ENCODE data around the gene G6PC3.

The G6PC3 gene

GRCh38 chr17:44123356-44124117 is 53.0 kb downstream of the G6PC3 start, which contains the start of gene HDAC5:
HDAC5 (minus strand) TSS chr17:44123641; CDS start chr17:44117515, 6,126 bp downstream.
- DNase-seq (ENCODE audit: extremely low read depth, low read depth): no peak
- peak within 1 kb of the TSS; percentile 75 for H3K4me3 ChIP-seq (replicated peaks; ENCODE audit: low read depth, low read length)
- peak; percentile 66 for TF ChIP-seq CTCF (IDR thresholded peaks at IDR 0.05; ENCODE audit: low read depth, low read length, missing control alignments)

DNA sequence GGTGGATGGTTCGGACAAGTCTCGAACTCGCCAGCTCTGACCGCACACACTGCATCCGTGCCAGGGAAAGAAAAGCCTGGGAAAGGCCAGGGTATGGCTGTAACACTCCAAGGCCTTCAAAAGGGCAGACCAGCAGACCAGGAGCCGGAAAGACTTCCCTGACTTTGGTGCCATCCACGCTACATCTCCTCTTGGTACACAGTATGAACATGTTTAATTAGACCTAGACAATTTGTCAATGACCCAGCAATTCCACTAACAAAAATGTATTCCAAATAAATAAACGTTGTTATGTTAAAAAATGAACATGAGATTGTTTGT is 53.5 kb downstream of the G6PC3 start:
- TF ChIP-seq CTCF (IDR thresholded peaks at IDR 0.05; ENCODE audit: low read depth, low read length, missing control alignments): no peak
- no peak for DNase-seq (ENCODE audit: extremely low read depth, low read depth)
- peak overlapping the region; percentile 51 for H3K4me3 ChIP-seq (replicated peaks; ENCODE audit: low read depth, low read length)

Data from HFF-Myc (cell line).